ENCODE results near the gene HIGD1B. TPM values are rescaled to one million over a fixed set of nuclear protein-coding genes. Genes with fewer than 3 reads are reported as not detected.

Gene HIGD1B
- polyA plus RNA-seq, 3 donors, result not detected

DNA sequence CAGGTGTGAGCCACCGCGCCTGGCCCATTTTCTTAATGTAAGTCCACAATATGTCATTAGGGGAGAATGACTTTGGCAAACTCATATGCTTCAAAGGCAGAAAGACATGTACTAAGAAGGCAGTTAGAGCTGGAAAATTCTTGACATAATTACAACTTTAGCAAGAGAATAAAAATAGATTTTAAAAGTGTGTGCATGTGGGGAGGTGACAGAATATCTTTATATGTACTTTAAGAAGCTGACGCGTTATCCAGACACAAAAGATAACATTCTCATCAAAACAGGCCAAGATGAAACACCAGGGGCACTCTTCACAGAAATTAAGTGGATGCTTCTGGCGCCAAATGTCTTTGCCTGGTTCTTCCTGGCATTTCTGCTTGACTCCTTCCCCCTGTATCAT lies 45.8 kb upstream of the HIGD1B start:
- WGBS (ENCODE audit: insufficient coverage), result 100% methylated on average over 1 of the region's 5 CpGs
- Mint-ChIP-seq H3K27ac (no peak overlapping the region), H3K27me3 (ENCODE audit: low read depth in 3 of 3) (peaks cover 5 to 14% (median 10%) of the 10 kb centered on the region in 3 donors), H3K4me1 (no peaks in the 10 kb centered on the region), H3K9me3 (peaks cover 0 to 3% (median 0%) of the 10 kb centered on the region in 7 donors), H3K36me3 (no peaks in the 10 kb centered on the region), H3K4me3 (no peak overlapping the region)
- H3K9ac ChIP-seq (ENCODE audit: insufficient read depth, low read length, poor library complexity, severe bottlenecking), result no peak overlapping the region
- no peaks in the 10 kb centered on the region for H3K79me2 ChIP-seq (ENCODE audit: insufficient read depth, low read length)
- H3K4me3 ChIP-seq (replicated peaks in 1 of 3; ENCODE audit: low read depth in 2 of 3, low read length in 3 of 3), result no peak overlapping the region
- H3K9me3 ChIP-seq (replicated peaks in 1 of 2; ENCODE audit: control insufficient read depth in 1 of 2, insufficient read depth in 1 of 2, low read length in 2 of 2), result no peaks in the 10 kb centered on the region
- peaks cover 0 to 2% of the 10 kb centered on the region in 2 donors for H3K27me3 ChIP-seq (ENCODE audit: control insufficient read depth in 2 of 2, insufficient read depth in 2 of 2, low read length in 2 of 2)
- no peak for DNase-seq
- intact Hi-C loops (cut with micrococcal nuclease), result no loop called here
- no peak overlapping the region for H2AFZ ChIP-seq (ENCODE audit: insufficient read depth, low read depth, low read length, poor library complexity, severe bottlenecking)
- no peaks in the 10 kb centered on the region for H3K36me3 ChIP-seq (replicated peaks in 1 of 2; ENCODE audit: control insufficient read depth in 1 of 2, insufficient read depth in 2 of 2, low read length in 2 of 2)
- no peak for TF ChIP-seq CTCF (IDR thresholded peaks at IDR 0.05)
- H3K4me1 ChIP-seq (ENCODE audit: control insufficient read depth in 1 of 2, insufficient read depth in 2 of 2, low read length in 2 of 2), result no peaks in the 10 kb centered on the region
- no peak overlapping the region for H3K27ac ChIP-seq (ENCODE audit: low read depth in 1 of 2, low read length in 2 of 2)
- no peak overlapping the region for H3K4me2 ChIP-seq (replicated peaks; ENCODE audit: extremely low read depth, low read length, poor library complexity, severe bottlenecking)
- no peaks in the 10 kb centered on the region for H4K20me1 ChIP-seq (ENCODE audit: insufficient read depth, low read length)

GRCh38 chr17:44804302-44805089 lies 43.2 kb upstream of the HIGD1B start:
- peaks cover 0 to 2% of the 10 kb centered on the region in 2 donors for H3K27me3 ChIP-seq (ENCODE audit: control insufficient read depth in 2 of 2, insufficient read depth in 2 of 2, low read length in 2 of 2)
- Mint-ChIP-seq H3K27ac (no peak overlapping the region), H3K36me3 (no peaks in the 10 kb centered on the region), H3K4me3 (no peak overlapping the region), H3K27me3 (ENCODE audit: low read depth in 3 of 3) (peaks cover 10 to 25% (median 14%) of the 10 kb centered on the region in 3 donors), H3K4me1 (no peaks in the 10 kb centered on the region), H3K9me3 (peaks cover 0 to 3% (median 0%) of the 10 kb centered on the region in 7 donors)
- no peaks in the 10 kb centered on the region for H3K36me3 ChIP-seq (replicated peaks in 1 of 2; ENCODE audit: control insufficient read depth in 1 of 2, insufficient read depth in 2 of 2, low read length in 2 of 2)
- H2AFZ ChIP-seq (ENCODE audit: insufficient read depth, low read depth, low read length, poor library complexity, severe bottlenecking), result no peak overlapping the region
- 96% methylated on average over 6 of the region's 10 CpGs for WGBS (ENCODE audit: insufficient coverage)
- no peaks in the 10 kb centered on the region for H3K79me2 ChIP-seq (ENCODE audit: insufficient read depth, low read length)
- no peak overlapping the region for H3K27ac ChIP-seq (ENCODE audit: low read depth in 1 of 2, low read length in 2 of 2)
- DNase-seq, result no peak
- no peaks in the 10 kb centered on the region for H3K9me3 ChIP-seq (replicated peaks in 1 of 2; ENCODE audit: control insufficient read depth in 1 of 2, insufficient read depth in 1 of 2, low read length in 2 of 2)
- H3K9ac ChIP-seq (ENCODE audit: insufficient read depth, low read length, poor library complexity, severe bottlenecking), result no peak overlapping the region
- intact Hi-C loops (cut with micrococcal nuclease), result no loop called here
- H4K20me1 ChIP-seq (ENCODE audit: insufficient read depth, low read length), result no peaks in the 10 kb centered on the region
- H3K4me2 ChIP-seq (replicated peaks; ENCODE audit: extremely low read depth, low read length, poor library complexity, severe bottlenecking), result no peak overlapping the region
- TF ChIP-seq CTCF (IDR thresholded peaks at IDR 0.05), result no peak
- H3K4me3 ChIP-seq (replicated peaks in 1 of 3; ENCODE audit: low read depth in 2 of 3, low read length in 3 of 3), result no peak overlapping the region
- no peaks in the 10 kb centered on the region for H3K4me1 ChIP-seq (ENCODE audit: control insufficient read depth in 1 of 2, insufficient read depth in 2 of 2, low read length in 2 of 2)

Measured in CD14-positive monocyte (primary cell).